GM12864 (cell line): ENCODE results near the gene RAB17.

ENCODE experiments used
- DNase-seq: peaks from one replicate; pipeline ENCODE4 v3.0.0-alpha.2; 2011; ENCODE audit warnings: low read depth
- H3K4me3 ChIP-seq: 2 replicates; pipeline ENCODE4 v1.5.1; 2011; ENCODE audit warnings: mild to moderate bottlenecking, low read depth, low read length, control low read depth
- CTCF ChIP-seq: IDR thresholded peaks from 2 replicates; pipeline ENCODE4 v1.5.1; 2011; ENCODE audit warnings: low read depth, mild to moderate bottlenecking, moderate library complexity, low read length, control low read depth, inconsistent platforms; ENCODE audit errors: missing control alignments

Gene RAB17

DNA sequence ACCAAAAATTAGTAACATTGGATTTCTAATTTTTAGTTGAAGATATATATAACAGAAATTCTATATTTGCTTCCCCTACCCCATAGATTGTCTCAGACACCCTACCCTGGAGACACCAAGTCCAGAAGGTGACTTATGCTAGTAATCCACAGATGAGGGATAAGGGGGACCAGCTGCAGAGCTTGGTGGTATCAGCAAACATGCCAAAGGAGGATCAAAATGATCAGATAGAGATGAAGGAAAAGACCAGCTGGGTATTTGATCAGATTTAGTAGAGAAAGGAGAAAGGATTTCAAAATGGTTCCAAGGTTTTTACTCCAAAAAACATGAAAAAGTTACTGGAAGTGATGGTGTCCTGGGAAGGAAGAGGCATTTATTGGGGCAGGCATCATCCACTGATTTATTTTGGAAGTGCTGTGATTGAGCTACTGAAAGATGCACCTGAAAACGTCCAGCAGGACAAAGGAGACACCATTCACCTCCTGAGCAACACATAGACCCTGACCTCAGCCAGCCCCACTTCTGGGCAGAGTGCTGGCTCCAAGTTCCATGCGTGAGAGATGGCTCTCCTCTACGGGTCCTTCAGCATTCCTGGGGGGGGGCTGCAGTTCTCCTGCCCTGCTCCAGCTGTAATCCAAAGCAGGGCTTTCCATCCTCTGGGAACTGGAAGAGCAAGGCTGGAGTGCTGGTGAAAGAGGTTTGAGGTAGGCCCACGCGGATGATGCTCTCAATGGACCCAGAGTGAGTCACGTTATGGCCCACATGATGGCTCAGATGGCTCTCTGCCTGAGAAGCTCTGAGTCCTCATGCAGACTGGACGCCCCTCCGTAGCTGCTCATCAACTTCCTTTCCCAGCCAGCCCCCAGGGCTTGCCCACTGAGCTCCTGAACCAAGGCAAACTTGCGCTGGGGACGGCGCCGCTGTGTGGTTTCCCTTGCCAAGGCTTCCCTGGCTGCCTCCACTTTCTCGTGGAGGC is 33.2 kb upstream of the RAB17 start:
- H3K4me3 ChIP-seq = no peak overlapping the region
- no peak for TF ChIP-seq CTCF
- no peak for DNase-seq

DNA sequence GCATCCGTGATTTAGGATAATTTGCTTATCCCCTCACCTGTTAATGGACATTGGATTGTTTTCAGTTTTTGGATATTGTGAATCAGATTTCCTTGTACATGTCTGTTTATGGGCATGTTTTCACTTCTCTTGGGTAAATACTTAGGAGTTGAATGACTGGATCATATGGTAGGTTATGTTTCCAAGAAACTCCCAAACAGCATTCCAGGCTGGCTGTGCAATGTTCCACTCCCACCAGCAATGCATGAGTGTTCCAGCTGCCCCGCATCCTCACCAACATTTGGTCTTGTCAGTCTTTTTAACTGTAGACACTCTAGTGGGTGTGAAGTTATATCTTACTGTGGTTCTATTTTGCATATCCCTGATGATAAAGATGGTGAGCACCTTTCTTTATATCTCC is 27.9 kb upstream of the RAB17 start:
- no peak for DNase-seq
- no peak overlapping the region for H3K4me3 ChIP-seq
- no peak for TF ChIP-seq CTCF

GRCh38 chr2:237617587-237617982 is 27.1 kb upstream of the RAB17 start:
- no peak for TF ChIP-seq CTCF
- H3K4me3 ChIP-seq = no peak overlapping the region
- no peak for DNase-seq

GRCh38 chr2:237616734-237617586 is 26.4 kb upstream of the RAB17 start:
- H3K4me3 ChIP-seq = no peak overlapping the region
- no peak for TF ChIP-seq CTCF
- DNase-seq = no peak

DNA sequence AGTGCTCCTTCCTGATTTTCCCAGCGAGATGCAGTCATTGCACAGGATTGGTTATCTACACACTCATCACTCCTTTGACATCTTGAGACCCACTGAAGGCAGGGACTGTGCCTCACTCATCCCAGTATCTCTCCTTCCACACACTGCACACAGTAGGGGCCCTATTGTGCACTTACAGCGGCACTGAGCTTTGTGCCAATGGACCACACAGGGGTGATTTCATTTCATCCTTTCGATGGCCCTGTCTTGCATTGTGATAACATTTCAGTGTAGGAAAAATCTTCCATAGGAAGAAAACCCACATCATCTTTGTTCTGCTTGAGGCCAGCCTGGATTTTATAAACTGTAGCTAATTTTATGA is 25.8 kb upstream of the RAB17 start:
- DNase-seq = no peak
- no peak for TF ChIP-seq CTCF
- H3K4me3 ChIP-seq = no peak overlapping the region

DNA sequence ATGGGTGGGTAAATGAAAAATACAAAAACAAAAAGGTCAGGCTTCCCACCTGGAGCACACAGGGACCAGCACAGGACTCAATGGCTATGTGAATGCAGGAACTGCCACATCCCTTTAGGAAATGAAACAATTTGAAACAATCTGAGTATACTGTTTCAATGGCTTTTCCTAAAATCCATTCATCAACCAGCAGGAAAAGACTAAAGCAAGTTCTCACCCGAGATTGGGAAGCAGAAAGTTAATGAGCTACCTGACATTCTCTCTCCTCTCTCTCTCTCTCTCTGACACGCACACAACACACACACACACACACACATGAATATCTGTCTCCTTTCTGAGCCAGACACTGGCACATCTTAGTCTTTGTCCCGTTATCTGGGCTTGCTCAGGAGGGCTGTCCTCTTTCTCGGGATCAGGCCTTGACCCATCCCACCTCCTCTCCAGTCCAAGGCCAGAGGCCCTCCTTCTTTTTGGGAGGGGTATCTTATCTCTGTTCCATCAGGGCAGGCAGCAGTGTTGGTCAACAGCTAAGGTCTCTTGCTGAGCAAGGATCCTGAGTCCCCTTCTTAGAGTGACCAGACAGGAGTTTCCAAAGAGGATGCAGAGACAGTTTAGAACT is 25.2 kb upstream of the RAB17 start:
- DNase-seq = no peak
- no peak for TF ChIP-seq CTCF
- no peak overlapping the region for H3K4me3 ChIP-seq
